Fibroblast of pulmonary artery (primary cell): Measurements from ENCODE around the gene LHPP.

Experiments used
- DNase-seq: peaks from one replicate; pipeline ENCODE4 v3.0.0-alpha.2; 2010; ENCODE audit warnings: low read depth
- H3K4me3 ChIP-seq: replicated peaks from 2 replicates; pipeline ENCODE4 v1.5.1; 2011; ENCODE audit warnings: low read depth, mild to moderate bottlenecking, control low read depth, low read length, moderate library complexity
- TF ChIP-seq, protein P1 (sequence below): IDR thresholded peaks from 2 replicates; pipeline ENCODE4 v1.5.1; 2011; ENCODE audit warnings: mild to moderate bottlenecking, control low read depth, low read length, inconsistent platforms; ENCODE audit errors: missing control alignments

Gene LHPP

DNA sequence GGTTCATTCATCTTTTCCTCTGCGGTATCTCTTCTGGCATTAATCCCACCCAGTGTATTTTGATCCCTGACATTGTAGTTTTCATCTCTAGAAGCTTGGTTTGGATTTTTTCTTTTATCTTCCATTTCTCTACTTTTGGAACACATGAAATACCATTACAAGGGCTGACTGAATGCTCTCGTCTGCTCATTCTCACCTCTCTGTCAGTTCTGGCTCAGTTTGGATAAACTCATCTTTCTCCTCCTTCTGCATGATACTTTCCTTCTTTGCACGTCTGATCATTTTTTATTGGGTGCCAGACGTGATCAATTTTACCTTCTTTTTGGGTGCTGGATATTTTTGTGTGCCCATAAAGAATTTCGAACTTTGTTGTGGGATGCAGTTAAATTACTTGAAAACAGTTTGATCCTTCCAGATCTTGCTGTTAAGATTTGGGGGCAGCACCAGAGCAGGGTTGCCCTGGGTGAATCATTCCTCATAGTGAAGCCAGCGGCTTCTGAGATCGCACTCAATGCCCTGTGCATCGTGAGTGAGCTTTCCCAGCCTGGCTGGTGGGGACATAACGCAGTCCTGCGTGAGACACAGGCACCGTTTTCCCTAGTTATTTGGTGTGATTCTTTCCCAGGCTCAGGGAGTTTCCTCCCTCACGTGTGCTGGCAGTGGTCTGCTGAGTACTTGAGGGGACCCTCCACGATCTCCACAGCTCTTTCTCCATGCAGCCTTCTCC lies 53.8 kb downstream of the LHPP start:
- TF ChIP-seq, protein P1, sequence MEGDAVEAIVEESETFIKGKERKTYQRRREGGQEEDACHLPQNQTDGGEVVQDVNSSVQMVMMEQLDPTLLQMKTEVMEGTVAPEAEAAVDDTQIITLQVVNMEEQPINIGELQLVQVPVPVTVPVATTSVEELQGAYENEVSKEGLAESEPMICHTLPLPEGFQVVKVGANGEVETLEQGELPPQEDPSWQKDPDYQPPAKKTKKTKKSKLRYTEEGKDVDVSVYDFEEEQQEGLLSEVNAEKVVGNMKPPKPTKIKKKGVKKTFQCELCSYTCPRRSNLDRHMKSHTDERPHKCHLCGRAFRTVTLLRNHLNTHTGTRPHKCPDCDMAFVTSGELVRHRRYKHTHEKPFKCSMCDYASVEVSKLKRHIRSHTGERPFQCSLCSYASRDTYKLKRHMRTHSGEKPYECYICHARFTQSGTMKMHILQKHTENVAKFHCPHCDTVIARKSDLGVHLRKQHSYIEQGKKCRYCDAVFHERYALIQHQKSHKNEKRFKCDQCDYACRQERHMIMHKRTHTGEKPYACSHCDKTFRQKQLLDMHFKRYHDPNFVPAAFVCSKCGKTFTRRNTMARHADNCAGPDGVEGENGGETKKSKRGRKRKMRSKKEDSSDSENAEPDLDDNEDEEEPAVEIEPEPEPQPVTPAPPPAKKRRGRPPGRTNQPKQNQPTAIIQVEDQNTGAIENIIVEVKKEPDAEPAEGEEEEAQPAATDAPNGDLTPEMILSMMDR = no peak
- DNase-seq = no peak
- no peak overlapping the region for H3K4me3 ChIP-seq

DNA sequence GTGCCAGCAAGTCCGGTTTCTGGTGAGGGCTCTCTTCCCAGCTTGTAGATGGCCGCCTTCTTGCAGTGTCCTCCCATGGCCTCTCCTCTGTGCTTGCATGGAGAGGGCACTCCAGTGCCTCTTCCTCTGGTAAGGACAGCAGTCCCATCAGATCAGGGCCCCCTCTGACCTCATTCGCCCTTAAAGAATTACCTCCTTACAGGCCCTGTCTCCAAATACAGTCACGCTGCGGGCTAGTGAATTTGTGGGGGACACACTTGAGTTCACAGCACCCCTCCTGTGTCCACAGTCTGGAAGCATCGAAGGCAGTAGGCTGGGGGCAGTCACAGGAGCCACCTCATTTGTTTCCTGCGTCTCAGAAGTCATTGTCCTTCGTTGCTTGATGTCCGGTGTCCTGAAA lies 54.6 kb downstream of the LHPP start:
- DNase-seq = no peak
- no peak overlapping the region for H3K4me3 ChIP-seq
- TF ChIP-seq, protein P1 = no peak

DNA sequence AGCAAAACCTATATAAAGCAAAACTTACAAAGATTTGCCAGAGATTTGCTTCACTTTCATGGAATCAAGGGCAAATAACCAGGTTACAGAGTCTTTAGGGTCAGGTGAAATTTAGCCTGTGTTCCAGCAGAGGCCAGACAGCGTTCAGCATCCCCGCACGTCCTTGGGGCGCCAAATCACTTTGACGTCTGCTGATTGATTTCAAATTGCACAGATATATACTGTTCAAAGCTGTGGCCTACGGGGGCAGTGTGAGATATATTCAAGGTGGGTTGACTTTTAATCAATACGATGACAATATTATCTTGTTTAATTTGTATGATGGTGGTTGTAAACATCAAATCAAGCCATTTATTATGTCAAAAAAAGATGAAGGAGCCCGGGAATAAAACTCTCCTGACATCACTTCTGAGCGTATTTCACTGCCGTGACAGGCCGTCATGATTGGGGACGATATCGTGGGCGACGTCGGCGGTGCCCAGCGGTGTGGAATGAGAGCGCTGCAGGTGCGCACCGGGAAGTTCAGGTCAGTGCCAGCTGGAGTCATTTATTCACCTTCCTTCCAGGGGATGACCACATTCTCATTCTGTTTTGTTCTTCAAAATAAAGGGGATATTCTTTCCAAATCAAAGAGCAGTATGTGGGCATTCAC lies 55.2 kb downstream of the LHPP start:
- TF ChIP-seq, protein P1 = no peak
- no peak for DNase-seq
- H3K4me3 ChIP-seq = no peak overlapping the region

GRCh38 chr10:124517461-124517860 lies 55.8 kb downstream of the LHPP start:
- no peak overlapping the region for H3K4me3 ChIP-seq
- DNase-seq = no peak
- TF ChIP-seq, protein P1 = no peak

DNA sequence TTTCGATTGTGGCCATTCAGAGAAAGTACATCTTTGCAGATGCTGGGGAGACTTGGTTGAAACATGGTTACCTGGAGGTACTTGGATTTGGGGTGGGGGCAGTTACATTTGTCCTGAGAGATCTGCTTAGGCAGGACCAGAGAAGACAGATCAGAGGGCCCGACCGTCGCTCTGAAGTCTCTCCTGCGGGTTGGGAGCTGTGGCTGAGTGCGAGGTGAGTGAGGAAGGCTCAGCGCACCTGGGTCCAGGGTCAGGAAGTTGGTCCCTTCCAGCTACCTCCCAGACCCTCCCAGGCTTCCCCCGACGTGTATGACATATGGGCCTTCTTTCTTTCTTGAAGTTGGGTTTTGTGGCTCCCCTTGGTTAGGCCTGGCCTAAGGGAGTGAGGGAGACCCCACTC lies 56.3 kb downstream of the LHPP start:
- no peak overlapping the region for H3K4me3 ChIP-seq
- TF ChIP-seq, protein P1 = no peak
- DNase-seq = no peak

GRCh38 chr10:124518366-124518765 lies 56.7 kb downstream of the LHPP start:
- no peak for DNase-seq
- TF ChIP-seq, protein P1 = no peak
- no peak overlapping the region for H3K4me3 ChIP-seq
